Measurements from ENCODE around the gene SDHB.

The SDHB gene

DNA sequence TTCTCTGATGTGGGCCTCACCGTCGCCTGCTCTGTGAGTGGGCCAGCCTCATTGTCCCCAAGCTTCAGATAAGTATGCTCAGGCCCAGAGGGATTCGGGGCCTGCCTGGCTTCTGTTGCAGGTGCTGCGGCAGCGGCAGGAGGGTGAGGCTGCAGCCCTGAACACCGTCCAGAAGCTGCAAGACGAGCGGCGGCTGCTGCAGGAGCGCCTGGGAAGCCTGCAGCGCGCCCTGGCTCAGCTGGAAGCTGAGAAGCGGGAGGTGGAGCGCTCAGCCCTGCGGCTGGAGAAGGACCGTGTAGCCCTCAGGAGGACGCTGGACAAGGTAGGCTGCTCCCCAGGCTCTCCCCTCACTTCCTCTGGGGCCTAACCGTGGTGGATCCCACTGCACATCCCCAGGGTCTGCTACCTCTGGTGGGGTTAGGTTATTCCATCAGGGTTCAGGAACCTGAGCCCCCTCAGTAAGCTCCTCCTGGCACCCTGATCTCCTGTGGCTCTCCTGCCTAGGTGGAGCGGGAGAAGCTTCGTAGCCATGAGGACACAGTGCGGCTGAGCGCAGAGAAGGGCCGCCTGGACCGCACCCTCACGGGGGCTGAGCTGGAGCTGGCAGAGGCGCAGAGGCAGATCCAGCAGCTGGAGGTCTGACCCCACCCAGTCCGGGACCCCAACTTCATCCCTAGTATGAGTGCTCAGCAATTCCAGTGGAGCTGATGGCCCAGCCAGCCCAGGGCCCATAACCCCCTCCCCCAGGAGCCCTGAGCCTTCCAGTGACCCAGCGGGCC is 83.5 kb downstream of the SDHB start:
- DNase-seq (ENCODE audit: low read depth in 4 of 4, low spot score in 1 of 4), result no peak

DNA sequence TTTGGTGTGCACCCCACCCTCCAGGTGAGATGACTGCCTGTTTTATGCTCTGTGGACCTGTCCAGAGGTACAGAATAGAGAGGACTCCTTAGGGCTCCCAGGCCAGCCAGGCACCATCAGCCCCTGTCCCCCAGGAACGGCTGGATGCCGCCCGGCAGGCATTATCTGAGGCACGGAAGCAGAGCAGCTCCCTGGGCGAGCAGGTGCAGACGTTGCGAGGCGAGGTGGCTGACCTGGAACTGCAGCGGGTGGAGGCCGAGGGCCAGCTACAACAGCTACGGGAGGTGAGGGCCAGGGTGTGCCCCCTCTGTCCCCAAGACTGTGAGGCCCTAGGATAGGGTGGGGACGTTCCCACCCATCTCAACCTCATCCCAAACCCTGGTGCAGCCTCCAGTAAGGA is 84.2 kb downstream of the SDHB start:
- no peak for DNase-seq (ENCODE audit: low read depth in 4 of 4, low spot score in 1 of 4)

DNA sequence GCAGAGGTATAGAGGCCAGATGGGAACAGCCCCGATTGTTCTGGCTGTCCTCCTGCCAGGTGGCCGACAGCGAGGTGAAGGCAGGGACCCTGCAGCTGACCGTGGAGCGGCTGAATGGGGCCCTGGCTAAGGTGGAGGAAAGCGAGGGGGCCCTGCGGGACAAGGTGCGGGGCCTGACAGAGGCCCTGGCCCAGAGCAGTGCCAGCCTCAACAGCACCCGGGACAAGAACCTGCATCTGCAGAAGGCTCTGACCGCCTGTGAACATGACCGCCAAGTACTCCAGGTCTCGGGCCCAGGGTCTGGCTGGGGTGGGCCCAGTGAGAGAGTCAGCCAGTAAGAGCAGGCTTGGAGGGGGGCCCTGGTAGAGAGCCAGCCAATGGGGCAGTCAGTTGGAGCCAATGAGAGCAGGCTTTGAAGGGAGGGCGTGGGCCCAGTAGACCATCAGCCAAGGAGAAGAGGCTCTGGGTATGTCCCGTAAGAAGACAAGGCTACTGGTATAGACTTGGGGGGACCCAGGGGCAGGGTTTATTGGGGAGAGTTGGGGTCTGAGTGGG is 84.7 kb downstream of the SDHB start:
- DNase-seq (ENCODE audit: low read depth in 4 of 4, low spot score in 1 of 4), result no peak

Data from stimulated activated CD4-positive, alpha-beta T cell treated with anti-CD3 and anti-CD28 coated beads, Interleukin-1b, Interleukin-23, amount 100 ng/mL, for 24 hours (primary cell).